Nucleus accumbens (tissue), 56 donors: Measurements from ENCODE around the gene FAM76B.

Source experiments
- DNase-seq, 56 donors: peaks; one replicate each; lab custom pipeline; 2025; lab: John Stamatoyannopoulos, UW

Gene FAM76B

DNA sequence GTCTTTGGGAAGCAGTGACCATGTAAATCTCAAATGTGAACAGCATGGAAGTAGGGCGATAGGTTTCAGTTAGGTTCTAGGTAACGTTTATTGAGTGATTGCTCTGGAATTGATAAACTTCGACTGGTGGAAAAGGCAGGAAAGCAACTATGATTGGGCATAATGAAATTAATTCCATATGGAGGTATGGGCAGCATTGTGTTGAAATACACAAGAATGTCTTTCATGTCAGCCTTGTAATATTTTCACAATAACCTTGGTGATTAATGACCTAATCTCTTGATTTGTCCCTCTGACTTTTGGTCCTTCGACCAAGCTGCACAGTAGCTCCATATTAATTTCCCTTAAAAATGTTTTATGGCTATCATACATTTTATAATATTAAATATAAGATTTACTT is 3.5 kb upstream of the FAM76B start:
- DNase-seq = no peak

DNA sequence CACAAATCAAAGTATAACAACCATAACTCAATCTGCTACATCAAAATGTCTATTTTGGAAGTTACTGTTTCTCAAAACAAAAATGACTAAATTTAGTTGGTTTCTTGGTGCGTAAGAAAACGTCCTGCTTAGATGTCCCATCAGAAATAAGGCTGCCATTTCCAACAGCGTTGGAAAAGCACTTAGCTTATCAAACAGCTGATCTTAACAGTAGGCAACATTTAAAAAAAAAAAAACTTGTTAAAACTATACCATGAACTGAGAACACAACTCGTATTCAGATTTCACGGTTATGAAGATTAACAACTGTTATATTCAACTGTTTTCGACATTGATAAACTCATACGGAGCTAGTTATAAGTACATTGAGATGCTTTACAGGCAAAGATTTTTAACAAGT is 3.1 kb upstream of the FAM76B start:
- DNase-seq = no peak

DNA sequence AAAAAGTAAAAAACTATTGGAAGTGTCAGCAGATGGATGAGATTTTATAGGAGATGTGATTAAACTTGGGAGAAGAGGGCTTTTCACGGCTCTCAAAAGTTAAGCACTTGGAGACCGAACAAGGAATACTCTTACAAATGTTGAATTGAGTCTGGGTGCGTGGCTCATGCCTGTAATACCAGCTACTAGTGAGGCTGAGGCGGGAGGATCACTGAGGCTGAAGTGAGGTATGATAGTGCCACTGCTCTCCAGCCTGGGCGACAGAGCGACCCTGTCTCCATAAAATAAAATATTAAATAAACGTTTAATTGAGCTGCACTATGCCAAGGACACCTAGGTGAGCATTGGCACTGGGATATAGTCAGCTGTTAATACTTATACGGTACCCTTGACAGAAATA is 2.6 kb upstream of the FAM76B start:
- no peak for DNase-seq

DNA sequence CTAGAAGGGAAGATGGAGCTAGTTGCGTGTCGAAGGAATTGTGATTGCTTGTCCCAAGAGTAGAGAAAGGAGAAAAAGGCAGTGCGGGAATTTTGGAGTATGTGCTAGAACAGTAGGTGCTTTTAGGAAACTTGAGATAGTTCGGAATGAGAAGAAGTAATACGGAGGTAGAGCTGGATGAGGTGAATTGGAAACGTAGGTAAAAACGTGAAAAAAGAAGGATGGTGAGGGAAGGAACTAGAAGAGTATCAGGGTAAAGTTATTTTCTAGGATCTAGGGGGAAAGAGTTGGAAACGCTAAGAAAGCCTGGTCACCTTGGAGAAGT is 2.1 kb upstream of the FAM76B start:
- no peak for DNase-seq

DNA sequence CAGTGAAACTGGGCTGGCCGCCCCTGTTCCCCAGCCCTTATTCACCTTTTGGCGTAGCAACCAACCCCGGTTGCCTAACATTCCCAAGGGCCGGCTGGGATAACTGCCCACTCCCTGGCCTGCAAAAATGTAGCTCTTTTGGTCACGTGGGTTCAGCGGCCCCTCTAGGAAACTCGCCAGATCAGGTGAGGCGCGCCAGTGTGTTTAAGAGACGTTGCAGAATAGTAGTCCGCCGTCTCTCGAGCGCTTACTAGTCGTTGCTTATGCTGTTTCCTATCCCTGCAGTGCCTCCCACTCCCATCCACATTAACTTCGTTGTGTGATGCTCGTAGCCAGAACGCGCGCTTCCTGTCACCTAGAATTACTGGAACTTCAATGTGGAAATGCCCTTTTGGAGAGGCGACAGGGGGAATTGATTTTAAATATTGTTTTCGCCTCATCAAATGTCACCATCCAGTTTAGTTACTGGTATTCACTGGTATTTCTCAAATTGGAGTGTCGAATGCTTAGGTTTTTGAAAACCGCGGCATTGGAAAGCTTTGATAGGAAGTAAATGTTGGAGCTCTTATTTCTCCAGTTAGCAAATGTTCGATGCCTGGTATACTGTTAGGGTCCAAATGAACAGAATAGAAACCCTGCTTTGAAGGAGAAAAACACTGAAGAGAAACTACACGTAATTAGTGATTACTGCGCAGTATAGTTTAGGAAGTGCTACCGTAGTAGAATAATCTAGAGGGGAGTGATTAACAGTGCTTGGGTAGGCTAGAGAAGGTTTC is 1.5 kb upstream of the FAM76B start:
- DNase-seq = peak in 48 of 56 donors; percentile 6 to 77 (median 56)

DNA sequence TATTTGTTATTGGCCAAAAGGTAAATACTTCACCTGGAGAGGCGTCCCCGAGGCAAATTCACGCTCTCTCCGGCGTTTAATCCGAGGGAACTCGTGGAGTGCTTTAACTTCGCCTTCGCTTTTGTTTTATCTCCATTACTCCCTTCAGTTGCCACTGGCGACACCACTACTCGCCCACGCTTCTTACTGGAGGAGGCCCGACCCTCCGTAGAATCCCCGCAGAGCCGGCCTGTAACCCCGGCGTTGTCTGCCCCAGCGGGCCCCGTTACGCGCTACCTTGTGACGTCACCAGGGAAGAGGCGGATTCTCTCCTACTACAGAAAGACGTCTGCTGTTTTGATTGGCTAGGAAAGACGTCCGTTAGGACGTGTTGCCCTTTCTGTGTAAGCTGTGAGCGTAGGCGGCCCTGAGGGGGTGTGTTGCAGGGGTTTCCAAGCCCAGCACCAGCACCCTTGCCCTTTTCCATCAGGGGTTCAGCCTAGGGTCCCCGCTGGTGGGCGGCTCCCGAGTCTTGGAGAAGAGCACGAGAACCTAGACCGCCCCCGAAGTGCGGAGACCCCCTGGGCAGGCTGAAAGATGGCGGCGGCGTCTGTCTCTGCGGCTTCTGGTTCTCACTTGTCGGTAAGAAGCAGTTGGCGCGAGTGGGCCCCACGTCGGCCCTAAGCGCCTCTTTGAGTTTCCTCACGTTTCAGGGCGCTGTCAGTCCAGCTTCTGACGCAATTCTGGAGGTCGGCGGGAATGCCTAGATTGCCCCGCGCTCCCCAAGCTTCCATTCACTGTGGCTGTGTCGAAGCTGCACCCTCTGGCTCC is 746 bp upstream of the FAM76B start, which contains the start of gene CEP57:
Gene CEP57, plus strand, starts transcription at position 376 of the 810 bp plus-strand sequence. Its CDS starts 201 bp downstream, at position 577.
- DNase-seq = peak; percentile 62 to 98 (median 90)

DNA sequence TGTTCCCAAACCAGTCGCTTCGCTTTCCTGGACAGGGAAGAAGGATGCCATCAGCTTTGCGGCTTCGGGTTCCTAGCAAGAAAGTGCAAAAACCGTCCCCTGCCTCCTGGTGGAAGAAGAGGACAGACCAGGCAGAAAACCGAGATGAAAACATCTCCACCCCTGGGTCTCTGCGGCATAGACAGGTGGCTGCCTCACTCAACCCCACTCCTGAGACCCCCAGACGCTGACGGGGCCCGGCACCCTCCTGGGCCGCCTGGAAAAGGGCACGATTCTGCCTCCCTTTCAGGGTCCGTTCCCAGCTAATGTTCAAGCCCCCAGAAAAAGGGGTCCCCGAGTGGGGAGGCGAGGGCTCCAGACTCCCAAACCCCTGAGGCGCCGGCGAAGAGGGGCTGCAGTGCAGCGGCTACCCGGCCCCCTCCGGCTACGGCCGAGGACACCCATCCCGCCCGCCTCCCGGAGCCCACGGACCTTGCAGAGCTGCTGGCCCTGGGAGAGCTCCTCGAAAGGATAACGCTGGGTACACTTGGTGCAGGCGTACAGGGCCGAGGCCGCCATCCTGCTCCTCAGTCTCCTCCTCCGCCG is 569 bp downstream of the FAM76B start:
- peak in 22 of 56 donors; percentile 4 to 59 (median 30) for DNase-seq

DNA sequence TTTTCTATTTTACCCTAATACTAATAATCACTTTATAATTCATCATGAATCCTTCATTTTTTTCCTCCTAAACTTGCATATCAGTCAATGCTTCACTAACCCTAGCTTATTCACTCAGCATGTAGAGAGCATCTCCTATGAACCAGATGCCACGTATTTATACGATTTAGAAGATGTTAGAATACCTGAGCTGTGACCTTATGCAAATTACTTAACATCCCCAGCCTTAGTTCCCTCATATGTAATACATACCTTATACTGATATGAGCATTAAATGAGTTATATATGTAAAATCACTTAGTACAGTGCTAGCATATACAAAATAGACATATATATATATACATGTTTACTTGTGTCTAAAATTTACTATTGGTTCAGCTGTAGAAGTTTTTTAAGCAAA is 9.0 kb downstream of the FAM76B start:
- no peak for DNase-seq

DNA sequence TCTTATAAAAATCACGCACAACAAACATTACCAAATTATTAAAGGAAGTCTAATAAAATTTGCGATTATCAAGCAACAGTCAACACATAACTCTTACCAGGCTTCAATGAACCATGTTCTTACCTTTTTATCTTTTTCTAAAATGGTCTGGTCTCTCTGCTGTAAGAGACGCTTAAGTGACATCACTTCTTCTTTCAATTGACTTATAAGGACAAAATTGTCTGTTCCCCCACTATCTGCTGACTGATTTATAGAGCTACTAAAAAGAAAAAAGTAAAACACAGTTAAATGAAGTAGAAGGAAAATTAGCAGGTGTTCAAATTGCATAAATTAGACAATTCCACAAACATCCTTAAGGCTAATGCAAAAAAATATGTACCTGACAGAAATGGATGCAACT is 10.9 kb downstream of the FAM76B start:
- DNase-seq = no peak

DNA sequence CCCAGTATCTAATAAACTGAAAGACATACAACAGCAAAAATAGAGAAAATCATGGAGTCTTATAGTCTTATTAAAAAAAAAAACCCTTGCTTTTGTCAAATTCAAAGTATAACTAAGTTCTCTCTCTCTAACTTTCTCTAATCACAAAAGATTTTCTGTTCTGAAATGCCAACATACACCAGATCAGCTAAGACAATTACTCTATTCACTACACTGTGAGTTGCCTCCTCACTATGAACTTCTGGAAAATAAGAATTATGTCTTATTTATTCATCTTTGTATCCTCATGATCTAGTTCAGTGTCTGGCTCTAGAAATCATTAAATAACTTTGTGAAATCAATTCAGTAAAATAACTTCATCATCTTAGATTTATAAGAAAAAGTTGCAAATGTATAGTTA is 12.7 kb downstream of the FAM76B start:
- DNase-seq = no peak

DNA sequence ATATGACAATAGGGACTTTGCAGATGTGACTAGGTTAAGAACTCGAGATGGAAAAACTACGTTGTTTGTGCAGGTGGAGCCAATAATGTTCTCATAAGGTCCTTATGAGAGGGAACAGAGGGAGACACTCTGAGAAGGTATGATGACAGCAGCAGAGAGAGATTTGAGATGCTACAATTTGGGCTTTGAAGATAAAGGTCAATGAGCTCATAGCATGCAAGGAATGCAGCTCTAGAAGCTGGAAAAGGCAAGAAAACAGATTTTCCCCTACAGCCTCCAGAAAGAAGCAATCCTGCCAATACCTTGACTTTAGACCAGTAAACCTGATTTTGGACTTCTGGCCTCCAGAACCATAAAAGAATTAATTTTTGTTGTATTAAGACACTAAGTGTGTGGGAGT is 21.1 kb downstream of the FAM76B start:
- DNase-seq = no peak

DNA sequence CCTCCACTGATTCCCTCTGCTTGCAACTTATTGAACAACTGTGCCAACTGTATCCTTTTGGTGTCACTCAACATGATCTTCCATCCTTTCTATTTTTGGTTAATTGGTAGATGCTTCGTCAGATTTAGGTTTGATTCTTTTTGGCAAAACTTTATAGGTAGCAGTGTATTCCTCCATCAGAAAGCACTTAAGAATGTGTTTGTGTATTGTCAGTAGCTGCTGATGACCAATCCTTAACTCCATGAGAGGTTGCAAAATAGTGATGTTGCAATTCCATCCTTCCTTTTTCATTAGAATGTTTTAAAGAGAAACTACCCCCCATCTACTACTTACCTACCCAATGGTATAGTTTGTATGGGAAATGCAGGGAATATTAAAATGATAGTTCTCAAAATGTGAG is 22.1 kb downstream of the FAM76B start:
- no peak for DNase-seq

DNA sequence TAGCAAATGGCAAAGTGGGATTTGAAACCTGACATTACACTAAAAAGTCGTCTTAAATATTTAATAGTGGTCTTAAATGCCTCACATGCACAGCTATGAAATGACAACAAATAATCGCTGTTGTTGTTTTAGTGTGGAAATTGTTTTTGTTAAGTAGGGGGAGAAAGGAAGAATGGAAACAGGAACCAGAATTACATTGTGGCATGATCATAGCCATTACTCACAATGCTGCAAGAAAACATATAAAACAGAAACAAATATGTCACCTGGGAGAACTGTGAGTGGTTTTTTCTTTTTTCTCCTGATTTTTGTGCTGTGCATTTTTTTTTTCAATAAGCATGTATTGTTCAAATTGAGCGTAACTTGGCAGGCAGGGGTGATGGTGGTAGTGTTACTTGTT is 22.9 kb downstream of the FAM76B start:
- DNase-seq = no peak

DNA sequence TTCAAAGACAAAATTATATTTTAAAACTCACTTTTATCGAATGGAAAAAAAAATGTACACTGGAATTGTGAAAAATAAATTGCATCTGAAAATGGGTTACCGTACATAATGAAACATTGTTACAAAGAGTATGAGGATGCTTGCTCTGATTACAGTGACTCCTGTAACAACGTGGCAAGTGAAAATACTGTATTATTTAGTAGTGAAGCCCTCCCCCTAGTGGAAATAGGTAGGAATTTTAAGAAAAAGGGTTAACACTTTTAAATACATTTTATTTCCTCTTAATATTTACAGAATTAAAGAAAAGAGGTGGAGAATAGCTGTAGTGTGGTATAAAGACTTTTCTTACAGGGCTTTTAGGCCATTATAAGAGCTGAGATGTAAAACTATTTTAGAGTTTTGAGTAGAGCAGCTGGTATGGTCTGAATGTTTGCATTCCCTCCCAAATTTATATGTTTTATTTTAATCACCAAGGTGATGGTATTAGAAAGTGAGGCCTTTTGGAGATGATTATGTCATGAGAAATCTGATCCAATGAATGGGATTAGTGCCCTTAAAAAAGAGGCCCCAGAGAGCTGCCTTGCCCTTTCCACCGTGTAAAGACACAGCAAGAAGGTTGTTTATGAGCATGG is 25.2 kb downstream of the FAM76B start:
- DNase-seq = no peak

DNA sequence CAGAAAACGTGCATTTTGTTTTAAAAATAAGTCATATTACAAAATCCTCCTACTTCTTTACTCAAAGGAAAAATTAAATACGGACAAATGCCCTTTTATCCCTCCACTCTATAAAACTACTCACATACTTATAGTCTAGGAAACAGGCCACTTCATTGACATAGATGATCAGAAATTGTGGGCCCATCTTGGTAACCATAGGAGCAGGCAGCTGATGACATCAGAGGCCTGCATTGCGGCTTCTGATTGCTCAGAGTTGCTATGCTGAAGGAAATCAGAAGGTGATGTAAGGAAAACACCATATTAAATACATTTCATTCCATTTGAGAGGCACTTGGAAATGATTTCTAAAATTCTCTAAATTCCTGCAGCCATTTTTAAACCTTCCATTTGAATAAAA is 27.0 kb downstream of the FAM76B start:
- DNase-seq = no peak

DNA sequence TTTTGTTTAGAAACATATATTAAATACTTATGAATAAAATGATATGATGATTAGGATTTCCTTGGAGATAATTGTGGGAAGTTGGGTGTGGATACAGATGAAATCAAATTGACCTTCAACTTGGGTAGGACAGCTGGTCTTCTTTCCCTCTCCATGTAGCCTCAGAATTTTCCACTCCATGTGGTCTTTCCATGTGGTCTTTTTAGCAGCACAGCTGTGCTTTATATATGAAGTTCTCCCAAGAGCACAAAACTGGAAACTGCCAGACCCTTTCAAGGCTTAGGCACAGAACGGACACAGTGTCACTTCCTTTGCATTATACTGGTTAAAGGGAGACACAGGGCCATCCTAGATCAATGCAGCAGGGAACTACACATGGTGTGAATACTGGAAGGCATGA is 28.6 kb downstream of the FAM76B start:
- DNase-seq = no peak

DNA sequence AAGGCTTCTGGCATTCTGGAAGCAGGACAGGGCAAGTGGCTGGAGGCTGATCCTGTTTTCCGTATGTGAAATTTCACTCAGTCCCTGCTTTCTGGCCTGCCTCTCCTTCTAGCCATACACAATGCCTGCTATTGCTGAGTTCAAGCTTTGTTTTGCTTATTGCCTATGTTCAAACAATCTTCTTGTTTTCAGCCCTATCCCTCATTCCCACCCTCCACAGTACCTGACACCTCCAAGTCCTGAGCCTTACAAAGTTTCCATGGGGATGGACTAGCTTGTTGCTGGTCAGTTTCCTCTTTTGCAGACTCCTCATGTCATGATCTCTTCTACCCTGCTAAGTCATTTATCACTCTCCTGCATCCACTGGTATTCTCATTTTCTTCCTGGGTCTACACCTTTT is 38.1 kb downstream of the FAM76B start:
- no peak for DNase-seq

DNA sequence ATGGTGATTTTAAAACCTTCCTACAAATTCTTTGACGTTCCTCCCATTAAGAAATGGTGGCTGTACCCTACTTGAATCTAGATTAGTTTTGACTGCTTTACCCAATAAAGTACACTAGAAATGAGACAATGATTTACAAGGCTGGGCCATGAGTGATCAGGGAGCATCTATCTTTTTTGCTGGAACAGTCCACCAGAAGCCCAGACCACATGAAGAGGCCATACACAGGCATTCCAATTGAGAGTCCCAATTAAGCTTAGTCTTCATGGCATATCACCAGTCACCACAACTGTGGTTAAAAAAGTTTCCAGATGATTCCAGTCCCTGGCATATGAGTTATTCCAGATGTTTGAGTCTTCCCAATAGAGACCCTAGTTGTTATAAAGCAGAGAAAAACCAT is 39.5 kb downstream of the FAM76B start:
- no peak for DNase-seq

DNA sequence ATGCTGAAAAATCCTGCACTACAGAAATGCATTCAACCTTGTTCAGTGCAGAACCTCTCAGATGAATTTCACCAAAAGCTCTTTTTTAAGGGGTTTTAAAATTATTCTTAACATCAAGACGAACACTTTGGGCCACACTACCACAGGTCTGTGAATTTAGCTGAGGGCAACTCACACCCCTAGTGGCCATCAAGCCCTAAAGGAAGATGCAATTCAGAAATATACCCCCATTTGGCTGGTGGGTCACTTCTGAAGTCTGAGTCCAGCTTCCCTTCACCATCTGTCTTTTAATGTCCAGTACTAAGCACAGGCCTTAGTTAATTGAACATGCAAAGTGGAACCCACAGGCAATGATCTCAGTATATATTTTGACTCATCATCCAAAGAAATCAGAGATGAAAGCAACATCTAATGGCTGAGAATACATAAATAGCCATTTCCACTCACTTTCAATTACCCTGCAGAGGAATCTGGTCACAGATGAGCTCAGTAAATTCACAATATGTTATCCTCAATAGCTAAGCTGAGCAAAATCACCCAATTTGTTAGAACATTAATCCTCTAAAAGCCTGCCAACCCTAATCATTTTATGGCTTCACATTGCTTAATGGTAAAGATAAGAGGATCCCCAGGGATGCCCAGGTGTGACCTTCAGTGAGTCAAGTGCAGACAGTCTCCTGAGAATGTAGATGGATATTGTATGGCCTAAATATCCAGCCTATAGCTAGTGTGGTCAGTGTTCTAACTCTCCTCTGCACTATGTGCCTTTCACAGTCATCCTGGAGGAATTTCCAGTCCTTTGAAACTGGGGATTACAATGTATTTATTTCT is 50.3 kb downstream of the FAM76B start:
- no peak for DNase-seq

DNA sequence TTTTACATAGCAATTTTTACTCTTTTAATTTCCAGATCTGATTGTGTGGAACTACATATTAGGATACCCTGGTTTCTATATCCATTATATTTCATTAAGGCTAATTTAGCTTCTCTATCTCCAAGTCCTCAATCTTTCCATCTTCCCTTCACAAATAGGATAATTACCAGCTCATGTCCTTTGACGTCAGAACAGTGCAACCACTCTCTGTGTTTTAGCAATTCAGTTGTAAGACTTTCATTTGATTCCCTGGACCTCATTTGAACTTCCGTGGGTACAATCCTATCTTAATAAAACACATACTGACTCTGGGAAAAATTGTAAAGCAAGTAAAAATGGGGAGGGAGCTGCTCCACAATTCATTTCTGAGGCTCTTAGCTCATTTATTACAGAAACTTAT is 52.8 kb downstream of the FAM76B start:
- DNase-seq = no peak
